ENCODE data around the gene SMAD7.

- no peak for TF ChIP-seq ZNF384 (IDR thresholded peaks at IDR 0.05)
- no peak for TF ChIP-seq CTBP1 (IDR thresholded peaks at IDR 0.05; ENCODE audit: borderline replicate concordance)
- no peak for TF ChIP-seq FOXM1 (IDR thresholded peaks at IDR 0.05; ENCODE audit: borderline replicate concordance)
- TF ChIP-seq LEF1 (IDR thresholded peaks at IDR 0.05; ENCODE audit: borderline replicate concordance): no peak
- no peak for TF ChIP-seq SP1 (IDR thresholded peaks at IDR 0.05)
- TF ChIP-seq FOXA1 (IDR thresholded peaks at IDR 0.05): no peak
- TF ChIP-seq TARDBP (IDR thresholded peaks at IDR 0.05): no peak
- no peak for TF ChIP-seq BHLHE40 (IDR thresholded peaks at IDR 0.05; ENCODE audit: borderline replicate concordance)
- no peak for TF ChIP-seq SUZ12 (IDR thresholded peaks at IDR 0.05)
- TF ChIP-seq FOXK2 (IDR thresholded peaks at IDR 0.05): no peak
- TF ChIP-seq L3MBTL2 (conservative IDR thresholded peaks at IDR 0.05): no peak
- TF ChIP-seq, protein P1, sequence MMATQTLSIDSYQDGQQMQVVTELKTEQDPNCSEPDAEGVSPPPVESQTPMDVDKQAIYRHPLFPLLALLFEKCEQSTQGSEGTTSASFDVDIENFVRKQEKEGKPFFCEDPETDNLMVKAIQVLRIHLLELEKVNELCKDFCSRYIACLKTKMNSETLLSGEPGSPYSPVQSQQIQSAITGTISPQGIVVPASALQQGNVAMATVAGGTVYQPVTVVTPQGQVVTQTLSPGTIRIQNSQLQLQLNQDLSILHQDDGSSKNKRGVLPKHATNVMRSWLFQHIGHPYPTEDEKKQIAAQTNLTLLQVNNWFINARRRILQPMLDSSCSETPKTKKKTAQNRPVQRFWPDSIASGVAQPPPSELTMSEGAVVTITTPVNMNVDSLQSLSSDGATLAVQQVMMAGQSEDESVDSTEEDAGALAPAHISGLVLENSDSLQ (IDR thresholded peaks at IDR 0.05): no peak
- TF ChIP-seq ARNT (IDR thresholded peaks at IDR 0.05): no peak
- no peak for TF ChIP-seq HDGF (IDR thresholded peaks at IDR 0.05; ENCODE audit: borderline replicate concordance)
Observed at GRCh38 chr18:48934415-48934722, 16.4 kb downstream of the SMAD7 start.
